Fibroblast of lung (primary cell): ENCODE data around the gene KCNQ4. TPM values are rescaled to one million over a fixed set of nuclear protein-coding genes. Genes with fewer than 3 reads are reported as not detected.

Experiments used
- DNase-seq, 2 donors: peaks; one replicate each; pipeline versions ENCODE4 v3.0.0 to v3.0.0-alpha.2; 2010; ENCODE audit warnings: low read depth in 2 of 2
- H2AFZ ChIP-seq: 2 replicates; pipeline ENCODE4 v1.5.1; 2012; ENCODE audit warnings: low read length, control low read depth, inconsistent platforms
- H3K27ac ChIP-seq: 2 replicates; pipeline ENCODE4 v1.5.1; 2011; ENCODE audit warnings: low read length, control low read depth; ENCODE audit not compliant: insufficient read depth
- H3K27me3 ChIP-seq: 2 replicates; pipeline ENCODE4 v1.5.1; 2011; ENCODE audit warnings: mild to moderate bottlenecking, low read length; ENCODE audit not compliant: control insufficient read depth, insufficient read depth
- H3K36me3 ChIP-seq: 2 replicates; pipeline ENCODE4 v1.5.1; 2011; ENCODE audit warnings: low read length; ENCODE audit not compliant: control insufficient read depth, insufficient read depth
- H3K4me1 ChIP-seq: 2 replicates; pipeline ENCODE4 v1.5.1; 2011; ENCODE audit warnings: low read length; ENCODE audit not compliant: control insufficient read depth, insufficient read depth; ENCODE audit errors: extremely low read depth
- H3K4me2 ChIP-seq: 2 replicates; pipeline ENCODE4 v1.5.1; 2011; ENCODE audit warnings: low read length, control low read depth; ENCODE audit not compliant: insufficient read depth; ENCODE audit errors: extremely low read depth
- H3K4me3 ChIP-seq, 4 experiments: fragments of 200-600 bp in 1 of 4; sonication (generic) in 1 of 4; replicated peaks in 1 of 4; 2 replicates each; pipeline ENCODE4 v1.5.1; 2011 to 2016; ENCODE audit warnings: low read length in 4 of 4, low read depth in 3 of 4, mild to moderate bottlenecking in 3 of 4, control low read depth in 2 of 4, inconsistent platforms in 1 of 4, mixed read lengths in 1 of 4; ENCODE audit not compliant: insufficient read depth in 1 of 4; ENCODE audit errors: control extremely low read depth in 1 of 4
- H3K79me2 ChIP-seq: 2 replicates; pipeline ENCODE4 v1.5.1; 2012; ENCODE audit warnings: mild to moderate bottlenecking, low read length, inconsistent platforms; ENCODE audit not compliant: control insufficient read depth, insufficient read depth
- H3K9ac ChIP-seq: 2 replicates; pipeline ENCODE4 v1.5.1; 2011; ENCODE audit warnings: mild to moderate bottlenecking, low read length, control low read depth; ENCODE audit not compliant: insufficient read depth
- H3K9me3 ChIP-seq: 2 replicates; pipeline ENCODE4 v1.5.1; 2012; ENCODE audit warnings: low read depth, low read length; ENCODE audit not compliant: control insufficient read depth, insufficient read depth
- H4K20me1 ChIP-seq: 2 replicates; pipeline ENCODE4 v1.5.1; 2011; ENCODE audit warnings: low read length; ENCODE audit not compliant: control insufficient read depth, insufficient read depth; ENCODE audit errors: extremely low read depth
- EZH2 ChIP-seq: IDR thresholded peaks from 2 replicates; pipeline ENCODE4 v1.5.1; 2012; ENCODE audit warnings: low read length, control low read depth, mild to moderate bottlenecking; ENCODE audit errors: missing control alignments
- polyA plus RNA-seq, 2 donors: library from polyadenylated mRNA; depleted of rRNA in 1 of 2; stranded (reverse) in 1 of 2; unstranded in 1 of 2; fragments of >200 nt; gene quantifications; 2 replicates each; pipeline ENCODE4 v1.2.1, GENCODE V29; 2011 to 2012; ENCODE audit warnings: missing spikeins in 1 of 2
- total RNA-seq: library from RNA; depleted of rRNA; stranded (reverse); fragments of >200 nt; gene quantifications from 2 replicates; pipeline ENCODE4 v1.2.1, GENCODE V29; 2014
- TF ChIP-seq, protein P1 (sequence below), 2 donors: IDR thresholded peaks in 1 of 2; conservative IDR thresholded peaks in 1 of 2; 1 replicate in 1 of 2; 2 replicates in 1 of 2; pipeline ENCODE4 v1.5.1; 2011 to 2012; ENCODE audit warnings: low read length in 2 of 2, control low read depth in 1 of 2, inconsistent platforms in 1 of 2, low read depth in 1 of 2, mild to moderate bottlenecking in 1 of 2

Gene KCNQ4
- total and polyA plus RNA-seq, 2 donors (not counting 1 experiment from before 2014, with no cell fraction given): under 0.01 to 0.03 TPM

GRCh38 chr1:40819101-40819500 is 35.5 kb downstream of the KCNQ4 start:
- Histone ChIP-seq H3K9me3 (no peaks in the 10 kb centered on the region), H3K79me2 (no peaks in the 10 kb centered on the region), H3K9ac (no peak overlapping the region), H3K27me3 (peaks cover 9% of the 10 kb centered on the region), H2AFZ (no peak overlapping the region), H3K27ac (no peak overlapping the region), H3K4me2 (no peak overlapping the region), H3K36me3 (no peaks in the 10 kb centered on the region), H4K20me1 (no peaks in the 10 kb centered on the region), H3K4me1 (no peaks in the 10 kb centered on the region), H3K4me3 (no peak overlapping the region)
- TF ChIP-seq, protein P1, sequence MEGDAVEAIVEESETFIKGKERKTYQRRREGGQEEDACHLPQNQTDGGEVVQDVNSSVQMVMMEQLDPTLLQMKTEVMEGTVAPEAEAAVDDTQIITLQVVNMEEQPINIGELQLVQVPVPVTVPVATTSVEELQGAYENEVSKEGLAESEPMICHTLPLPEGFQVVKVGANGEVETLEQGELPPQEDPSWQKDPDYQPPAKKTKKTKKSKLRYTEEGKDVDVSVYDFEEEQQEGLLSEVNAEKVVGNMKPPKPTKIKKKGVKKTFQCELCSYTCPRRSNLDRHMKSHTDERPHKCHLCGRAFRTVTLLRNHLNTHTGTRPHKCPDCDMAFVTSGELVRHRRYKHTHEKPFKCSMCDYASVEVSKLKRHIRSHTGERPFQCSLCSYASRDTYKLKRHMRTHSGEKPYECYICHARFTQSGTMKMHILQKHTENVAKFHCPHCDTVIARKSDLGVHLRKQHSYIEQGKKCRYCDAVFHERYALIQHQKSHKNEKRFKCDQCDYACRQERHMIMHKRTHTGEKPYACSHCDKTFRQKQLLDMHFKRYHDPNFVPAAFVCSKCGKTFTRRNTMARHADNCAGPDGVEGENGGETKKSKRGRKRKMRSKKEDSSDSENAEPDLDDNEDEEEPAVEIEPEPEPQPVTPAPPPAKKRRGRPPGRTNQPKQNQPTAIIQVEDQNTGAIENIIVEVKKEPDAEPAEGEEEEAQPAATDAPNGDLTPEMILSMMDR (conservative IDR thresholded peaks at IDR 0.05 in 1 of 2, IDR thresholded peaks at IDR 0.05 in 1 of 2; ENCODE audit: low read depth in 1 of 2, low read length in 2 of 2): no peak
- no peak for TF ChIP-seq EZH2
- no peak for DNase-seq

DNA sequence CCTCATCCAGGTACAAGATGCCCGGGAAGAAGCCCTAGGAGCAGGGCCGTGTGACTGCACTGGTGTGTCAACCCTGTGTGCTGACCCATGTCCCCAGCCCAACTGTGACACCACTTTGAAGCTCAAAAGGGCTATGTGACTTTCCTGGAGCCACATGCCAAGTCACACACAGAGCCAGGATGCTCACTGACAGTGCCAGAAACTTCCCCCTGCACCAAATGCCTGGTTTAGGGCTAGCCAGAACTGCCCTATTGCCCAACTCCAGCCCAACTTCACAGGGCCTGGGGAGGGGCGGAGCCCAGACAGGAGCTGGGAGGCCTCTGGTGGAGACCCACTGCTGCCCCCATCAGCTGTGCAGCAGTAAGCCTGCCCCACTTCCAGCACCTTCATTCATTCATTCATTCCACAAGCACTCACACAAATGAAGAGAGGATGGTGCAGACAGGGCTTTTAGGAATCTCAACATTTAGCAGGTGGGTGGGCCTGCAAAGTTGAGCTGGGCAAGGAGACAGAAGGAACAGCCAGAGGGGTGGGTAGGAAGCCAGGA is 36.7 kb downstream of the KCNQ4 start:
- Histone ChIP-seq H3K4me2 (no peak overlapping the region), H3K4me1 (no peaks in the 10 kb centered on the region), H3K9ac (no peak overlapping the region), H2AFZ (no peak overlapping the region), H3K27ac (no peak overlapping the region), H3K27me3 (peaks cover 9% of the 10 kb centered on the region), H4K20me1 (no peaks in the 10 kb centered on the region), H3K4me3 (no peak overlapping the region), H3K9me3 (no peaks in the 10 kb centered on the region), H3K36me3 (no peaks in the 10 kb centered on the region), H3K79me2 (no peaks in the 10 kb centered on the region)
- TF ChIP-seq, protein P1 (conservative IDR thresholded peaks at IDR 0.05 in 1 of 2, IDR thresholded peaks at IDR 0.05 in 1 of 2; ENCODE audit: low read depth in 1 of 2, low read length in 2 of 2): peak in 1 of 2 donors; percentile 9
- TF ChIP-seq EZH2: no peak
- DNase-seq: no peak

DNA sequence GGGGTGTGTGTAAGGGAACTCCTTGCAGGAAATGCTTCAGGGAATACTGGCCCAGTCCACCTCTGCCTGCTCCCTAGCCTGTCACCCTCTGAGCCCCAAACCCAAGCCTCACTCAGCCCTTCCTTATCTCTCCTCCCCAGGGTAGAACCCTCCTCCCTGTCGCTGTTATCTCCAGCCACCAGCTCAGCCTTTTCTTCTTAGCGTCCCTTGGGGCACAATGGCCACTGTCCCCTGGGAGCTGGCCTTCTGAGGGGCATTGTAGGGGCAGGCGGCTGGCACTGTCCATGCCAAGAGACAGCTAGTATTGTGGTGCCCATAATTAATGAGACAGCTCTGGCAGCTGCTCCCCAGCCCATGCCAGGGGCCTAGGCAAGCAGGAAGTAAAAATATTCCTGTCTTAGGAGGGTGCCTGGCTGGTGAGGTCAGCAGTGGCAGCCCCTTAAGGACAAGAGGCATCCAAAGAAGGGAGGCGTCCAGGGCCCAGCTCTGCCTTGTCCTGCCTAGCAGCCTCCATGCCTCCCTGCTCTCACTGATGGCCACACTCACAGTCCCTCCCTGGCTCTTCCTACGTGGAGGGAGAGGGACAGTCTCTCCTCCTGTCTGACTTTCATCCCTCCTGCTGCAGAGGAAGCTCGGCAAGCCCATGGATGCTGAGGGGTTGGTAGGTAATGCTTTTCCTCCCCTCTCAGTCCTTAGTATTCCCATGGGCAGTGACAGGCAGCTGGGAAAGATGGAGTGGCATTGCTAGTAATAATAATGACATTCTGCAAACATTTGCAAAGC is 37.5 kb downstream of the KCNQ4 start:
- H3K9ac ChIP-seq: no peak overlapping the region
- no peak overlapping the region for H3K27ac ChIP-seq
- no peaks in the 10 kb centered on the region for H3K79me2 ChIP-seq
- no peak for TF ChIP-seq EZH2
- TF ChIP-seq, protein P1 (conservative IDR thresholded peaks at IDR 0.05 in 1 of 2, IDR thresholded peaks at IDR 0.05 in 1 of 2; ENCODE audit: low read depth in 1 of 2, low read length in 2 of 2): no peak
- DNase-seq: no peak
- H3K36me3 ChIP-seq: no peaks in the 10 kb centered on the region
- no peaks in the 10 kb centered on the region for H3K9me3 ChIP-seq
- H3K27me3 ChIP-seq: peaks cover 9% of the 10 kb centered on the region
- H3K4me3 ChIP-seq: no peak overlapping the region
- H3K4me2 ChIP-seq: no peak overlapping the region
- H2AFZ ChIP-seq: no peak overlapping the region
- no peaks in the 10 kb centered on the region for H4K20me1 ChIP-seq
- no peaks in the 10 kb centered on the region for H3K4me1 ChIP-seq
